Motor neuron (in vitro differentiated cells): ENCODE data around the gene HAL. TPM values are rescaled to one million over a fixed set of nuclear protein-coding genes. Genes with fewer than 3 reads are reported as not detected.

ENCODE experiments used
- ATAC-seq, 8 experiments: fragments of 200-7000 bp; cut with Tn5 transposase; replicated peaks in 6 of 8; 2 replicates each; pipeline ENCODE4 v1.8.0; 2021; ENCODE audit warnings: mild to moderate bottlenecking in 8 of 8, moderate library complexity in 8 of 8
- H3K27ac ChIP-seq, 2 donors: fragments of 250-450 bp; sonication (Bioruptor Pico); 2 replicates each; pipeline ENCODE4 v1.9.0; 2021; ENCODE audit warnings: antibody characterized with exemption in 2 of 2, mild to moderate bottlenecking in 2 of 2, moderate library complexity in 1 of 2
- H3K4me1 ChIP-seq, 2 donors: fragments of 250-450 bp; sonication (Bioruptor Pico); replicated peaks in 1 of 2; 2 replicates each; pipeline ENCODE4 v1.6.1; 2021; ENCODE audit warnings: antibody characterized with exemption in 2 of 2, mild to moderate bottlenecking in 2 of 2, moderate library complexity in 1 of 2
- H3K4me3 ChIP-seq, 5 donors: fragments of 250-450 bp; sonication (Bioruptor Pico); 2 replicates each; pipeline ENCODE4 v1.9.0; 2021; ENCODE audit warnings: antibody characterized with exemption in 5 of 5, mild to moderate bottlenecking in 5 of 5, moderate library complexity in 4 of 5
- WGBS, 10 experiments: fragments of 450-650 bp; shearing (Covaris generic); methylation state at CpG; one replicate each; pipeline ENCODE4 v1.0.0; 2022; 5-methylcytosine and 5-hydroxymethylcytosine counted together
- in situ Hi-C, 9 experiments: fragments of 400-800 bp; cut with MboI; loops; one replicate each; pipeline ENCODE4 v1.15.0; 2021; ENCODE audit warnings: low sequenced_read_pairs in 9 of 9, low pct_unique_long_range_greater_than_20kb in 2 of 9; ENCODE audit not compliant: unreplicated experiment in 9 of 9
- total RNA-seq, 8 experiments: library from RNA; unstranded; fragments of 300-600 nt; gene quantifications; 2 replicates each; pipeline versions ENCODE4 v1.2.3 to v1.2.4, GENCODE V29; 2022

Gene HAL
- total RNA-seq, 8 experiments from 2014 or later, result under 0.01 to 32.4 (median 0.58) TPM

DNA sequence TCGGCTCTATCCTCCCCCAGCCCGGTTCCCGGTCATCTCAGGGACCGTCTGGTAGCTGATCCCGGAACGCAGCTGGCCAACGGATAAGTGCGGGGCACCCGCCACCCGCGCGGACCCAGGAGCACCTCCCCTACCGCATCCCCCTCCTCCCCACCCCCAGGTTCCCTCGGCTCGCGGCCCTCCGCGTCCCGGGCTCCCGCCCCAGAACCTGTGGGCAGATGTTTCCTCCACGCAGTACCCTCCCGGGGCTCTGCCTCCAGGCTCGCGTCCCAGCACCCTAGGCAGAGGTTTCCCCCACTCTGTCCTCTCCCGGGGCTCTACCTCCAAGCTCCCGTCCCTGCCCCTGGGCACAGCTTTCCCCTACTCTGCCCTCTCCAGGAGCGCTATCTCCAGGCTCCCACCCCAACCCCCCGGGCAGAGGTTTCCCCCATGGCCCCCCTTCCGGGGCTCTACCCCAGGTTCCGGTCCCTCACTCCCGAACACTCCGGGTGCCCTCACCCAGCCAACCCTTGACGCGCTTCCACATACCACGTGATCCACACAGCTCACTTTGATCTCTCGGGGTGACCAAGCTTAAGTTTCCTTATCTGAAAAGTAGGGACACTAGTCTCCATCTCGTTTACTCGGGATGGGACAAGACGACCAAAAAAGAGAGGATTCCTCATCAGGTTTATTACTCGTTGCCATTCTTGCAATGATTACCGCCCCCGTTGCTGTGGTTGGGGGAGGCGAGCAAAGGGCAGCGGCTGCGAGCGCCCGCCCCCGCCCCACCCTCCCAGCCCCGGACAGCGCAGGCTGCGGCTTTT, 53.4 kb downstream of the HAL start, which contains the start of gene CCDC38:
Gene CCDC38 (minus strand): TSS at position 91 of the 806 bp plus-strand sequence. CDS start 6,105 bp downstream, outside the sequence.
- H3K4me1 ChIP-seq, result peaks cover 0 to 4% of the 10 kb centered on the region in 2 donors
- in situ Hi-C loops, result no loop called here
- peak within 1 kb of the TSS; percentile 3 to 65 for H3K27ac ChIP-seq
- WGBS, 10 experiments, result 0% methylated on average over 1 to 5 of the region's 51 CpGs; no CpG with 5 or more reads in 7 of the 10 experiments
- peak; percentile 92 to 96 (median 95) for ATAC-seq
- H3K4me3 ChIP-seq, result peak within 1 kb of the TSS; percentile 51 to 94 (median 71)

GRCh38 chr12:95942101-95942523, 54.0 kb downstream of the HAL start:
- Histone ChIP-seq H3K4me1 (peaks cover 0 to 4% of the 10 kb centered on the region in 2 donors), H3K4me3 (peak overlapping the region; percentile 51 to 94 (median 71)), H3K27ac (peak overlapping the region in 1 of 2 donors; percentile 65)
- no peak for ATAC-seq
- WGBS, 10 experiments, result 0 to 54% (median 39%) methylated on average over 2 to 5 of the region's 13 CpGs; no CpG with 5 or more reads in 1 of the 10 experiments
- in situ Hi-C loops, result no loop called here

DNA sequence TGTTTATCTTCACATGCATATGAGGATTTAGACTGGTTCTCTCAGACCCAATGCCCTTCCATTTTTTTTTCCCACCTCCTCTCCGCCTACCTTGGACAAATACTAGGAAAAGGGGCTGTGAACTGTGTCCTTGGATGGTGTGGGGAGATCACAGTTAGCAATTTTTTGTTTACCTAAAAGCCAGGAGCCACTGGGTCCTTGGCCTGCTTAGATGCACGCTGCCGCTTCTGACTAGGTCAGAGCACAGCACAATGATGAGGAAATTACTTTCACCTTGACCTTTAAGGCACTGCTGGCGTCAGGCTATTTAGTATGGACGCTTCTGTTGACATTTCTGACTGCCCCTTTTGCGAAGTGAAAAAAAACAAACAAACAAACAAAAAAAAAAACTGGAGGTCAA, 55.6 kb downstream of the HAL start:
- Histone ChIP-seq H3K27ac (no peak overlapping the region), H3K4me1 (peaks cover 0 to 4% of the 10 kb centered on the region in 2 donors), H3K4me3 (no peak overlapping the region)
- WGBS, 10 experiments, result 60 to 100% (median 82%) methylated on average over 2 to 6 of the region's 6 CpGs; no CpG with 5 or more reads in 1 of the 10 experiments
- ATAC-seq, result no peak
- in situ Hi-C loops, result no loop called here

Other genes starting within 250 kb of the HAL start
- 10 to 100 TPM in 3 of 8 experiments, 1 to 10 TPM in 5; 4.3 to 50.8 (median 8.7) TPM for gene NTN4, start 205.6 kb downstream of the HAL start, total RNA-seq
- 10 to 100 TPM; 31.9 to 77.2 (median 41.7) TPM for gene SNRPF, start 137.4 kb downstream of the HAL start, total RNA-seq
- gene CCDC38, start 53.7 kb downstream of the HAL start, total RNA-seq, result 1 to 10 TPM in 4 of 8 experiments, under 1 TPM in 4; 0.37 to 2.2 (median 1.0) TPM
- gene AMDHD1, start 53.0 kb downstream of the HAL start, total RNA-seq, result 1 to 10 TPM in 5 of 8 experiments, under 1 TPM in 3; 0.27 to 9.9 (median 1.2) TPM
- 100 to 1,000 TPM in 3 of 8 experiments, 10 to 100 TPM in 5; 56.7 to 258 (median 66.9) TPM for gene LTA4H, start 39.2 kb upstream of the HAL start, total RNA-seq
- 10 to 100 TPM in 3 of 8 experiments, 1 to 10 TPM in 4, under 1 TPM in 1; 0.92 to 30.7 (median 4.5) TPM for gene ELK3, start 198.0 kb upstream of the HAL start, total RNA-seq